ENCODE data around the gene IFNB1.

IFNB1 gene

DNA sequence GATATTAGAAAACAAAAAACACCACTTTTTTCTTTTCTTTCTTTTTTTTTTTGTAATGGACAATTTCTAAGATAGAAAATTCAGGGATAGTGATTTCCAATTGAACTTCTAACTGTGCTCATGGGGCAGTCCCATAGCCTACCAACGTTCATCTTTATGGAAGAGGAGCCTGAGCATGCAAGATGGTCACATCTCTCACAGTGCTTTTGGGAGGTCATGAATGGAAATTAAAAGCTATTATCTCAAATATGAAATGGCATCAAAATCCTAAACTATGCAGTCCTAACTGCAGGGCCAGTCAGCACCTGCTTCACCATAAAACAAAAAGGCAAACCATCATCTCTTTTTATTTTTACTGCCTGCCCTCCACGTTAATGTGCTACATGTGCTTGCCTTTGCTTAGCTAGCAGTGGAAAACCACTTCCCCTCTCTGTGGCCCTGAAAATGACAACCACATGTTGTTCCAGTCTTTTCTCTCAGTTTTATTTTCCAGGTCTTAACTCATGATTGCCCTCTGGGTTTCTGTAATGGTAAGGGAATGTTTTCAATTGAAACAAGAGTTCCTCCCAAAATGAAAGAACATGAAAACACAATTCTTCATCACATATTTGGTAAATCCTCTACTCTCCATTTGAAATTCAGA is 16.7 kb downstream of the IFNB1 start:
- DNase-seq, result peak; percentile 4 to 31

DNA sequence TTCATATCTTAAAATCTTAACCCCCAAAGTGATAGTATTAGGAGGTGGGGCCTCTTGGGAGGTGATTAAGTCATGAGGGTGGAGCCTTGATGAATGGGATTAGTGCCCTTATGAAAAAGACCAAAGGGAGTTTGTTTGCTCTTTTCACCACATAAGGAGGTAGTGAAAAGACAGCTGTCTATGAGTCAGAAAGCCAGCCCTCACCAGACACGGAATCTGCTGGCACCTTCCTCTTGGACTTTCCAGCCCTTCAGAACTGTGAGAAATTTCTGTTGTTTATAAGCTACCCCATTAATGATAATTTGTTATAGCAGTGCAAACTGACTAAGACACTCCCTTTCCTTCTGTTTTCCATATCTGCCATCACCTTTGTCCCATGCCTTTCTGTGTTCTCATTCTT is 20.8 kb downstream of the IFNB1 start:
- DNase-seq, result no peak

DNA sequence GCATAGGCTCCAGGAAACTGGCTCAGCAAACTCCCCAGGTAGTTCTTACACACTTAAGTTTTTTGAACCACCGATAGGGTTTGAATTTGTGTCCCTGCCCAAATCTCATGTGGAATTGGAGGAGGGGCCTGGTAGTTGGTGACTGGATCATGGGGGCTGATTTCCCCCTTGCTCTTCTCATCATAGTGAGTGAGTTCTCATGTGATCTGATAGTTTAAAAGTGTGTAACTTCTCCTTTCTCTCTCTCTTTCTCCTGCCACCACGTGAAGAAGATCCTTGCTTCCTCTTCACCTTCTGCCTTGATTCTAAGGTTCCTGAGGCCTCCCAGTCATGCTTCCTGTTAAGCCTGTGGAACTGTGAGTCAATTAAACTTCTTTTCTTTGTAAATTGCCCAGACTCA is 23.9 kb downstream of the IFNB1 start:
- DNase-seq, result peak; percentile 1 to 7

DNA sequence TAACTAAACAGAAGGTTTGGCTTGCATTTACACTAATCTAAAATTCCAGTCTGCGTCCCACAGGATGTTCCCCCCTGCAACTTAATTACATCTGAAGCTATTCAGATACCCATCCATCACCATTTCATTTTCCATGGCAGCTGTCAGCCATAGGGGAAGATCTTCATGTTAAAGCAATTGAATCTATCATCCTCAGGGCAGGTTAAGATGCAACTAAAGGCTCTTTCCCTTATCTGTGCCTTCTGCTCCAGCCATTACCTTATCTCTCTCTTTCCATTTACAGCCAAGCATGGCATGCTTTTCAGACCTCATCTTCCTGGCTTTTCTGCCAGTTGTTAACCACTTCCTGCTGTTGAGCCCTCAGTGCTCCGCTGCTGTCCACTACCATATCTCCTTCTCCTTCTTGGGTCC is 30.5 kb downstream of the IFNB1 start:
- DNase-seq, result peak in 1 of 2 experiments; percentile 3

DNA sequence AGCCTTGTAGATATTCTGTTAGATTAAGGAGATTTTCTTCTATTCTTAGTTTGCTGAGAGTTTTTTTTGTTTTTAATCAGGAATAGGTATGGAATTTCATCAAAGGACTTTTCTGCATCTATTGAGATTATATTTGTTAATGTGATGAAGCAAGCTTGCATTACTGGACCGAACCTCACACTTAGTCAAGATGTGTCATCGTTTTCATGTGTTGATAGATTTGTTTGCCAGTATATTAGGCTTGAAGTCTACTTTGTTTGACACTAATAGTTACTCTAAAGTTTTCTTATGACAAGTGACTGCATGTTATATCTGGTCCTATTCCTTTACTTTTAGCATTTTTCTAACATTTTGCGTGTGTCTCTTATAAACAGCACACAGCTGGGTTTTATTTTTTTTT is 33.9 kb downstream of the IFNB1 start:
- DNase-seq, result no peak

DNA sequence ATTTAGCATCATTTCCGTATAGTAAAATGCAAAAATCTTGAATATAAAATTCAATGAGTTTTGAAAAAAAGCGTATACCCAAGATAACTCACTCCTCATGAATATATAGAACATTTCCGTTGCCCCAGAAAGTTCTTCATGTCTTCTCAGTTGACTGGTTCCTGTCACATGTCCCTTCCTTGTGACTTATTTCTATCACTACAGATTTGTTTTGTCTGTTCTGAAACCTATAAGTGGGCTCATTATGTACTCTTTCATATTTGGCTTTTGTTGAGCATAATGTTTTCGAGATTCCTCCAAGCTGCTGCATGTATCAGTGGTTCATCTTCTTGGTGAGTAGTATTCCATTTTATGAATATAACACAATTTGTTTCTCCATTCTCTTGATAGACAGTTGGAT is 35.3 kb downstream of the IFNB1 start:
- DNase-seq, result no peak

DNA sequence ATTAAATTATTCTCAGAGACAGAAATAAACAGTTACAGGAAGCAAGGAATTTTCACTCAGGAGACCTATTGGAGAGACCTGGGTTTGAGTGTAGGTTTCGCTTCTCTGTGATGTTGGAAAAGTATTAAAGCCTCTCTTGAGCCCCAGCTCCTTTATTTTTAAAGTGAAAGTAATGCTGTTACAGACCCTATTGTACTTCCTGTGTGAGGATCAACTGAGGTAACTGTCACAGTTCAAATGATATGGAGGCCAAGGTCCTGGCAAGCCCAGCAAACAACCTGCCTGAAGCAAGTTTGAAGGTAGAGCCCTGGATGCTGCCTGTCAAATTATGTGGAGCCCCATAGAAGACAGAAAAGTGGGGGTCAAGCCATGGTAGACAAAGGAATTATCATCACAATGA is 38.4 kb downstream of the IFNB1 start:
- DNase-seq, result no peak

DNA sequence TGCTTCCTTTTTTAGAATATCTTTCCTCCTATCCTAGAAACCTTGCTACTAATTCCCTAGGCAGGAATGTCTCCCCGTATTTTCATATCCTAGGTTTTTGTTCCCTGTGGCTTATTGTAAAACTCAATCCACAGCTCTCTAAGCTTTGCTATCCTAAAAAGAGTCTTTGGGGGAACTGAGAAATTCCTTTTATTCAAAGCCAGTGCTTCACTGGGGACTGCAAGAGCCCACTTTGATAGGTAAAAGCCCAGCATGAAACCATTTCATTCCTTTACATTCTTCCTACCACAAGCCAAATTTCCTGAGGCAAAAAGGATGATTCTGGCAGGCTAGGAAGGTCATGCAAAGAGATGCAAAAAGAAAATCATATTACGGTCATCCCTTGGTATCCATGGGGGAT is 40.5 kb downstream of the IFNB1 start:
- DNase-seq, result no peak

DNA sequence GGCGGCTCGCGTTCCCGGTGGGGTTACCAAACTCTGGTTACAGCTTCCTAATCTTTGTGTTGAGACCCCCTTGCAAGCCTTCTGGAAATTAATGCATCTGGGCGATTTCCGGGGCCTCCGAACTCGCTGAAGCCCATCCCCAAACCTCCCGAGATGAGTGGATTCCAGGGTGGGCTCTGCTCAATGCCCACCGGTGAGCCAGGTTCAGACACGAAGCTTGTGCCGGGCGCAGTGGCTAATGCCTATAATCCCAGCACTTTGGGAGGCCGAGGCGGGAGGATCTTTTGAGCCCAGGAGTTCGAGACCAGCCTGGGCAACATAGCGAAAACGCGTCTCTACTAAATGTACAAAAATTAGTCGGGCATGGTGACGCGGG is 45.9 kb downstream of the IFNB1 start:
- no peak for DNase-seq

DNA sequence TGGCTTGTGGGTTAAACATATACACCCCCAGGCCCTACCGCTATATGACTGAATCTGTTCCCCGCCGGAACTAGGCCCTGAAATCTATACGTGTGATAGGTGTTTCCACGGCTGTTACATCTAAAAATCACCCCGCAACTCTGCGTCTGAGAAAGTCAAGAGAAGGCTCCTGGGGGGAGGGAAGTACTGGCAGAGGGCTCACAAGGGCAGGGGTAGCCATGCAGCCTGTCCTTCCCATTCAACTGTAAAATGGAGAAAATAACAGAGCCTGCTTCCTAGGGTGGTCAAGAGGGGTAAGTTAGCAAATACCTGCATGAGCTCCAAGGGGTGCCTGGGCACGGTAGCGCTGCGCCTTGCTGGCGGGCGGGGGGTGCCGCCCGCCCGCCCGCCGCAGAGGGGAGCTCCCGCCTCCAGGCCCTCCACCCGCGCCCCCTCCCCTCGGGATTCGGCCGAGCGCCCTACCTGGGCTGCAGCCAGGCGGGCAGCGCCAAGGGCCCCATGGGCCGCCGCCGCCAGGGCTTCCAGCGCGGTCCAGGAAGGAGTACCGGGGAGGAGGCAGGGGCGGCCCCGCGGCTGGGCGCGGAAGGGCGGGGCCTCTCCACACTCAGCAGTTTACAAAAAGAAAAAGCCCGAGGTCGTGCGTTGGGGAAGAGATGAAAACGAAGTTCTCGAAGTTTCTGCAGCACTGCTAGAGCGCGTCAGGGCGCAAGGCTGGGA is 46.5 kb downstream of the IFNB1 start, which contains the start of gene HACD4:
HACD4 (minus strand) TSS at position 550 of the 717 bp plus-strand sequence; CDS start at position 500, 50 bp downstream.
- DNase-seq, result peak; percentile 22 to 28

DNA sequence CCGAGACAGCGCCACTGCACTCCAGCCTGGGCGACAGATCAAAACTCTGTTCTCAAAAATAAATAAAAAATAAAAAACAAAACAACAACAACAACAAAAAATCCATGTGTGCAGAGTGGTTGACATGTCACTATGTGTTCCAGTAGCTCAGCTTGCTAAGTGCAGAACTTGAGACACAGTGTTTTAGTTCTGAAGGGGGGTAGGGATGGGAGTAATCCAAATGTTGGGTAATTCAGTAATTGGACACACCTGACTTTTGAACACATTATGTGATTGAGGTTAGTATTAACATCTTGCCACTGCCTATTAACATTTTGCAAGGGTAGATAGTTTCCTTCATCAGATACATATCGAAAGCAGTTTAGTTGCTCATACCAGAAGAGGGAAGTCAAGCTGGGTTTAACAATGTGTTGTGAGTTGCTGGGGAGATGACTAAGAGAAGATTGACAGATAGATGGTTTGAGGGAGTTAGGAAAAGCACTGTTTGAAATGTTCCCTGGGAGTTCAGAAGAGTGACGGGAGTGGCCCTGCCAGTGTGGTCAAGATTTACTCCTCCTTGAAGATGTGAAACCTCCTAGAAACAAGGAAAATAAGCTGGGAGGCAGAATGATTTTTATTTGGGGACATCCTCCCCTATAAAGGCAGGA is 47.2 kb downstream of the IFNB1 start:
- peak; percentile 62 to 65 for DNase-seq

DNA sequence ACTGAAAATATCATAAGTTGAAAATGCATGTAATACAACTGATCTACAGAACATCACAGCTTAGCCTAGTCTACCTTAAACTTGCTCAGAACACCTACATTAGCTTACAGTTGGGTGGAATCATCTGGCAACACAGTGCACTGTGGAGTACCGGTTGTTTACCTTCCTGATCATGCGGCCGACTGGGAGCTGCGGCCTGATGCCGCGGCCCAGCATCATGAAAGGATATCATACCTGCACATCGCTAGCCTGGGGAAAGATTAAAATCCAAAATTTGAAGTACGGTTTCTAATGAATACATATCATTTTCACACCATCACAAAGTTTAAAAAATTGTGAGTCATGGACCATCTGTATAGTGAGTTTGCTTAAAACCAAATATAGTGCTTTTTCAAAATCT is 48.1 kb downstream of the IFNB1 start:
- no peak for DNase-seq

DNA sequence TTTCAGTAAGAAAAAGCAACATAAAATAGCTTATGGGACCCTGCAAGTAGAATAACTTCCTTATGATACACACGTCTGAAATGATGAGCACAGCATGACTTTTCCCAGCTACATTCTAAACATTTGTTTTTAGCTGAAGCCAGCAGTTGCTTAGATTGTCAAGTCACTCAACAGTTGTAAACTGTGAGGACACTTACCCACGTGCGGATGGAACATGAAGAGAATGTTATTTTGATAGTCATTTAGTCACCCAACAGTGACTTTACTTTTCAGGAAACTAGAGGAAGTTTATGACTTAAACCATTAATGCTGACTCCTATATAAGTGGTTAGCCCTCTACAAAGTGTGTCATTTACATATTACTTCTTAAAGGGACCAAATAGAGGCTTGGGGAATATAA is 49.3 kb downstream of the IFNB1 start:
- DNase-seq, result no peak

DNA sequence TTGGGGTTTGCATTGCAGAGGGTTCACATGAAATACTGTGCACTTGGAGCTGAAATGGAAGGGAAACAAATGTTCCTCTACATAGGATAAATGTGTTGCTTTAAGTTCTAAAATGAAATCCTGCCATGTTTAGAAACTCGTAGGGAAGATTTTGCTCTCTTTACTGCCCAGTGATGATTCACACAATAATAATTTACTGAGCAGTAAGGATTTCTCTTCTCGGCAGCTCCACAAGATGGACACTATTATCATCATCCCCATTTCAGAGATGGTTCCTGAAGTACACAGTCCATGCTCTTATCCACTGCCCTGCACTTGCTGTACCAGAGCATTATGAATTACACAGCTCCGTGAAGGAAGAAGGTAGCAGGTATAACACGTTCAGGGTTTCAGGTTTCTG is 50.4 kb downstream of the IFNB1 start:
- no peak for DNase-seq
